ENCODE data around the gene ADIPOQ. TPM values are rescaled to one million over a fixed set of nuclear protein-coding genes. Genes with fewer than 3 reads are reported as not detected.
A peak's percentile ranks its signal among the peaks of the same experiment; 100 is the strongest.
"Not testable (repeated sequence)": the region's sequence is repeated elsewhere in the genome, so short reads cannot be mapped to it uniquely, and the experiment has no call there.

The ADIPOQ gene
- total RNA-seq (not detected), polyA plus RNA-seq (0.34 TPM)
- long read RNA-seq, donor 1, result 0 reads
- long read RNA-seq, donor 2, result 0 reads
- long read RNA-seq, donor 3, result 0 reads
- long read RNA-seq, donor 4, result 0 reads
- long read RNA-seq, donor 5, result 0 reads
- long read RNA-seq, donor 6, result 0 reads
- long read RNA-seq, donor 7, result 0 reads
- long read RNA-seq, donor 8, result 0 reads
- long read RNA-seq, donor 9, result 0 reads
- long read RNA-seq, donor 10, result 0 reads

DNA sequence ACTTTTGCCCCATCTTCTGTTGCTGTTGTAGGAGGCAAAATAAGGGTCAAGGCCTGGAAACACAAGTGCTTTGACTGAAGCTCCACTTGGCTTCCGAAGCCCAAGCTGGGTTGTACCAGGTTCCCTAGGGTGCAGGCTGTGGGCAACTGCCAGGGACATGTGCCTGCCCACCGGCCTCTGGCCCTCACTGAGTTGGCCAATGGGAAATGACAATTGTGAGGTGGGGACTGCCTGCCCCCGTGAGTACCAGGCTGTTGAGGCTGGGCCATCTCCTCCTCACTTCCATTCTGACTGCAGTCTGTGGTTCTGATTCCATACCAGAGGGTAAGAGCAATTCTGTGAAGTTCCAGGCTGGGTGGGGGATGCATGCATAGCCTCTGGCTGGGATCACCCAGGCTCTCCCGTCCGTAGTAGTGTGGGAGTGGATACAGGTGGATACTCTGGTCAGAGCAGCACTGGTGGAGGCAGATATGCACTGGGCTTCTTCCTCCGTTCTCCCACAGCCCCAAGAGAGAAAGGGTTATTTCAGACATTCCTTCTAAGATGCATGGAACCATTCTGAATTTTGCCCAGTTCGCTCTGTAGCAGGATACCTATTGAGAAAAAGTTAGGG is at the start of gene ADIPOQ:
Gene ADIPOQ, plus strand, starts transcription at position 285 of the 613 bp plus-strand sequence. CDS start 10,349 bp downstream, outside the sequence.
- no peak for DNase-seq (ENCODE audit: low read depth in 6 of 9, low spot score in 9 of 9)
- WGBS, result 96% methylated on average over 7 of the region's 7 CpGs
- Histone ChIP-seq H3K4me1 (ENCODE audit: control insufficient read depth in 2 of 2, insufficient read depth in 2 of 2, low read length in 2 of 2) (no peaks in the 10 kb centered on the region), H3K4me3 (ENCODE audit: low read length in 2 of 2) (no peak within 1 kb of the TSS), H3K9me3 (ENCODE audit: control insufficient read depth in 2 of 2, insufficient read depth in 1 of 2, low read length in 1 of 2) (no peaks in the 10 kb centered on the region), H3K36me3 (ENCODE audit: control insufficient read depth in 2 of 2, insufficient read depth in 2 of 2, low read length in 1 of 2) (no peaks in the 10 kb centered on the region), H3K27me3 (ENCODE audit: control insufficient read depth in 2 of 2, insufficient read depth in 1 of 2, low read length in 1 of 2) (no peaks in the 10 kb centered on the region), H3K27ac (ENCODE audit: low read depth in 1 of 2, low read length in 1 of 2) (no peak within 1 kb of the TSS)

DNA sequence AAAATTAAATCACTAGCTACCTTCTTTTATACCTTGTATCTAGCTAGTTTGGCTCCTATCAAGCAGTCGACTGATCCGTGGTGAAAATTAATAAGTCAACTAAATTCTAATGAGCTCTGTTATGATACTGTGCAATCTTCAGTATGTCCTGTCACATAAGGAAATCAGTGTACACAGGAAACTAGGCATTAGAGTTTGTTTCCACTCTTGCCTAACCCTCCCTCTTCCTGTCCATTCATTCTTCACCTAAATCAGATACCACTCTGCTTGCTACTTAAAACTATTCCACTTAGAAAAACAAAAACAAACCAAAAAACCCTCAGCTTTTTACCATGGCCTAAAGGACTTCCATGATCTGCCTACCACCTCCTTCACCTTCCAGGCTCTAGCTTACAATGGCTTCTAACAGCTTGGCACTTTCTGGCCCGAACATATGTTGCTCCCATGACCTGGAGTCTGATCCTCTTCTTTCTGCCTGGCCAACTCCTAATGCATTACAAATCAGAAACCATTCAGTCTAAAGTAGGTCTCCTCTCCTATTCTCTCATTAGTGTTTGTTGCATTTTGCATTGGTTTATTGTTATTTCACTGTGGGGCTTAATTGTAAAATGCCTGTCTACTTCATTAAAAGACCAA is 44.2 kb upstream of the ADIPOQ start:
- 99% methylated on average over 3 of the region's 3 CpGs for WGBS
- no peaks in the 10 kb centered on the region for H3K27me3 ChIP-seq (ENCODE audit: control insufficient read depth in 2 of 2, insufficient read depth in 1 of 2, low read length in 1 of 2)
- DNase-seq (ENCODE audit: low read depth in 6 of 9, low spot score in 9 of 9), result no peak
- no peak overlapping the region for H3K27ac ChIP-seq (ENCODE audit: low read depth in 1 of 2, low read length in 1 of 2)
- H3K4me1 ChIP-seq (ENCODE audit: control insufficient read depth in 2 of 2, insufficient read depth in 2 of 2, low read length in 2 of 2), result no peaks in the 10 kb centered on the region
- peaks cover 12 to 62% of the 10 kb centered on the region in 2 donors for H3K36me3 ChIP-seq (ENCODE audit: control insufficient read depth in 2 of 2, insufficient read depth in 2 of 2, low read length in 1 of 2)
- H3K4me3 ChIP-seq (ENCODE audit: low read length in 2 of 2), result no peak overlapping the region
- H3K9me3 ChIP-seq (ENCODE audit: control insufficient read depth in 2 of 2, insufficient read depth in 1 of 2, low read length in 1 of 2), result no peaks in the 10 kb centered on the region

DNA sequence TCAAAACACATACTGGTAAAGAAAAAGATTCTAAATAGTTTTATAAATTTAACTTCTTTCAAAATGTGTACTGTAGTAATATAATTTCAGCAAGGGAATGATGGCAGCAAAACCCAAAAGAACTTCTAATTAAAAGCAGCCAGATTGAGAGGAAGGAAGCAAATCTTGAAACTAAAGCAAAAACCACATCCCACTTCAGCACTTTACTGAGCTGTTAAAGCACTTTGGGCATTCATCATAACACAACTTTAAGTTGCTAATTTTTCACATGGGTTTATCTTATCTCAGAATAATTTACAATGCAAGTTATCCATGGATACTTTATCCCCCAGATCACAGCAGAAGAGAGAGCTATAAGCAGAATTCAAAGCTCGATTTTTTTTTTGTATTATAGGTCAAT is 42.2 kb upstream of the ADIPOQ start:
- Histone ChIP-seq H3K4me3 (ENCODE audit: low read length in 2 of 2) (no peak overlapping the region), H3K27ac (ENCODE audit: low read depth in 1 of 2, low read length in 1 of 2) (no peak overlapping the region), H3K36me3 (ENCODE audit: control insufficient read depth in 2 of 2, insufficient read depth in 2 of 2, low read length in 1 of 2) (peaks cover 12 to 49% of the 10 kb centered on the region in 2 donors), H3K4me1 (ENCODE audit: control insufficient read depth in 2 of 2, insufficient read depth in 2 of 2, low read length in 2 of 2) (peaks cover 2 to 8% of the 10 kb centered on the region in 2 donors), H3K27me3 (ENCODE audit: control insufficient read depth in 2 of 2, insufficient read depth in 1 of 2, low read length in 1 of 2) (no peaks in the 10 kb centered on the region), H3K9me3 (ENCODE audit: control insufficient read depth in 2 of 2, insufficient read depth in 1 of 2, low read length in 1 of 2) (no peaks in the 10 kb centered on the region)
- no peak for DNase-seq (ENCODE audit: low read depth in 6 of 9, low spot score in 9 of 9)
- 96% methylated on average over 1 of the region's 1 CpG for WGBS

DNA sequence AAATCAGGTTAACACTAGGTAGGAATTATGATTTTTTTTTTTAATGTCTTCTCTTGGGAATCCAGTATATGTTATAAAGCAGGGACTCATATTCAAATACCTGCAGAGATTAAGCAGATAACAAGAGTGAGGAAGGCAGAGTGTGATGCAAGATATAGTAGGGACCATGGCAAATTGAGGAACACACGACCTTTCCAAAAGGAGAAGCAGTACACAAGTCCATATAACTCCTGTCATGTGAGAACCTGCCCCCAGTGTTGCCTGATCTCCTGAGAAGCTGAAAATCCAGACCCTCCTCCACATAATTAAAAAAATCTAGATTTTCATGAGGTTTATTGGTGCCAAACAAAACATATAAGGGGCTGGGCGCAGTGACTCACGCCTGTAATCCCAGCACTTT is 39.8 kb upstream of the ADIPOQ start:
- peaks cover 0 to 1% of the 10 kb centered on the region in 2 donors for H3K9me3 ChIP-seq (ENCODE audit: control insufficient read depth in 2 of 2, insufficient read depth in 1 of 2, low read length in 1 of 2)
- no peaks in the 10 kb centered on the region for H3K27me3 ChIP-seq (ENCODE audit: control insufficient read depth in 2 of 2, insufficient read depth in 1 of 2, low read length in 1 of 2)
- DNase-seq (ENCODE audit: low read depth in 6 of 9, low spot score in 9 of 9), result no peak
- no peak overlapping the region for H3K4me3 ChIP-seq (ENCODE audit: low read length in 2 of 2)
- 96% methylated on average over 3 of the region's 3 CpGs for WGBS
- H3K27ac ChIP-seq (ENCODE audit: low read depth in 1 of 2, low read length in 1 of 2), result no peak overlapping the region
- H3K4me1 ChIP-seq (ENCODE audit: control insufficient read depth in 2 of 2, insufficient read depth in 2 of 2, low read length in 2 of 2), result peaks cover 7 to 21% of the 10 kb centered on the region in 2 donors
- H3K36me3 ChIP-seq (ENCODE audit: control insufficient read depth in 2 of 2, insufficient read depth in 2 of 2, low read length in 1 of 2), result peaks cover 5 to 37% of the 10 kb centered on the region in 2 donors

DNA sequence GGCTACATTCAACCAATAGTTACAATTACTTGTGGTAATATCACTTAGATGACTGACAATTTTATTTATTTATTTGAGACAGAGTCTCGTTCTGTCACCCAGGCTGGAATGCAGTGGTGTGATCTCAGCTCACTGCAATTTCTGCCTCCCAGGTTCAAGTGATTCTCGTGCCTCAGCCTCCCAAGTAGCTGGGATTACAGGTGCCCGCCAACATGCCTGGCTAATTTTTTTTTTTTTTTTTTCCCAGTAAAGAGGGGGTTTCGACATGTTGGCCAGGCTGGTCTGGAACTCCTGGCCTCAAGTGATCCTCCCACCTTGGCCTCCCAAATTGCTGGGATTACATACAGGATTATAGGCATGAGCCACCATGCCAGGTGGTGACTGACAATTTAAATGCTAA is 39.1 kb upstream of the ADIPOQ start:
- not testable (repeated sequence) for H3K9me3 ChIP-seq (ENCODE audit: control insufficient read depth in 2 of 2, insufficient read depth in 1 of 2, low read length in 1 of 2); H3K27ac ChIP-seq (ENCODE audit: low read depth in 1 of 2, low read length in 1 of 2); H3K27me3 ChIP-seq (ENCODE audit: control insufficient read depth in 2 of 2, insufficient read depth in 1 of 2, low read length in 1 of 2); H3K4me3 ChIP-seq (ENCODE audit: low read length in 2 of 2); DNase-seq (ENCODE audit: low read depth in 6 of 9, low spot score in 9 of 9)
- H3K36me3 ChIP-seq (ENCODE audit: control insufficient read depth in 2 of 2, insufficient read depth in 2 of 2, low read length in 1 of 2), result peaks cover 5 to 30% of the 10 kb centered on the region in 2 donors
- peaks cover 7 to 21% of the 10 kb centered on the region in 2 donors for H3K4me1 ChIP-seq (ENCODE audit: control insufficient read depth in 2 of 2, insufficient read depth in 2 of 2, low read length in 2 of 2)
- WGBS, result 98% methylated on average over 4 of the region's 4 CpGs

DNA sequence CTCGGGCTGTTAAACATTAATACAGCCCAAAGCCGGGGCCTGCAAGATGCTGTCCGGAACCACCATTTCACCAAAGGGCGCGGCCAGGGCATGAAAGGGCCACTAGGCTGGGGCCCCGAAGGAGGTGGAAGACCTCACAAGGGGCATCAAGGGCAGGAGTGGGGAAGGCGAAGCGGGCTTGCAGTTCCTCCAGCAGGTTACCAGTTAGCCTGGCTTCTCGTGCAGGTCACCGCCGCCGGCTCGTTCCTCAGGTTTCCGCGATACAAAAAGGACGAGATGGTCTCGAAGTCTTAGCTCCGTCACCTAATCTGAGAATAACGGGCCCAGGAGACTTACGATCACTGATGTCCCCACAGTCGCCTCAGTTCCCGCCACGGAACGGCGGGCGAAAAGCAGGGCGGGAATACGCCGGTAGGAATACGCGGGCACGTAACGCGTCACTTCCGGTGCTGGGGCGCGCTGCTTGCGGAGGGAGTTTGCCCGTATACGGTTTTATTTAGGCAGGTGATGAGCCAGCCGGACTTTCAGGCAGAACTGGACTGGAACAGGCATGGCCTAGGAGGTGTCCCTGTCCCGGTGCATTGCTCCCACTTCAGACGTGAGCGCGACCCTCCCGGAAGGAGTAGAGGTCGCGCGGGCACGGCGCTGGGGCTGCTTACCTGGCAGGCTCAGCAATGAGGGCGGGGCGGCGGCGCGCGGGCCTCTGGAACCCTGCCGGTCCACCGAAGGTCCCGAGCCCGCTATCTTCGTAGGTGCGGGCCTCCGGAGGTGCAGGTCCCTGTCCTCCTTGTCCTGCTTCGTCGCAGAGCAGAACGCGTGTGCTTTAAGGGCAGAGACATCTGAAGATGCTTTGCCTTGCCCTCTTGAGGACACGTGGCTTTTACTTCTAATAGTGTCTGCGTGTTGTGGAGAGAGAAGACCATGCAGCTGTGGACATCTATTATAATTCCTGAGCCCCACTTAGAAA is 36.1 kb upstream of the ADIPOQ start, which contains the start of gene RFC4:
Gene RFC4, minus strand, starts transcription at position 394 of the 967 bp plus-strand sequence. CDS start 1,769 bp downstream, outside the sequence.
- Histone ChIP-seq H3K27me3 (ENCODE audit: control insufficient read depth in 2 of 2, insufficient read depth in 1 of 2, low read length in 1 of 2) (no peaks in the 10 kb centered on the region), H3K4me1 (ENCODE audit: control insufficient read depth in 2 of 2, insufficient read depth in 2 of 2, low read length in 2 of 2) (peaks cover 7 to 21% of the 10 kb centered on the region in 2 donors), H3K9me3 (ENCODE audit: control insufficient read depth in 2 of 2, insufficient read depth in 1 of 2, low read length in 1 of 2) (peaks cover 0 to 1% of the 10 kb centered on the region in 2 donors), H3K36me3 (ENCODE audit: control insufficient read depth in 2 of 2, insufficient read depth in 2 of 2, low read length in 1 of 2) (peaks cover 3 to 12% of the 10 kb centered on the region in 2 donors), H3K4me3 (ENCODE audit: low read length in 2 of 2) (peak within 1 kb of the TSS; percentile 89 to 92), H3K27ac (ENCODE audit: low read depth in 1 of 2, low read length in 1 of 2) (peak within 1 kb of the TSS; percentile 87 to 90)
- WGBS, result under 1% methylated on average over 70 of the region's 70 CpGs
- DNase-seq (ENCODE audit: low read depth in 6 of 9, low spot score in 9 of 9), result peak; percentile 72 to 91 (median 79)

DNA sequence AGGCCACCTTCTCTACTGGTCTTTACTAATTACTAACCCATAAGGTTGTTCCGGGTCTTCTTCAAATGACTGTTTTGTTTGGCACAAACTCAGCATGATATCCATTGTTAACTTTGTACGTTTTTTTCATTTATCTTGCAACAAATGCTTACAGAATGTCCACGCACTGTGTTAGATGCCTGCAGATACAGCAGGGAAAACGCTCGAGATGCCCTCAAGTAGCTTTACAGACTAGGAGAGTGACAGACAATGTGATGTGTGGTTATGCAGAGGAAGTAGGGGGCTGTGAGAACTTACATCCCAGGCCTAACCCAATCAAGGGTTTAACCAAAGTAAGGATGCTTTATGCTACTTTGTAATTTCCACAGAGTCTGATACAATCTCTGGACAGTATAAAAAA is 35.3 kb upstream of the ADIPOQ start:
- Histone ChIP-seq H3K36me3 (ENCODE audit: control insufficient read depth in 2 of 2, insufficient read depth in 2 of 2, low read length in 1 of 2) (peaks cover 3 to 12% of the 10 kb centered on the region in 2 donors), H3K9me3 (ENCODE audit: control insufficient read depth in 2 of 2, insufficient read depth in 1 of 2, low read length in 1 of 2) (peaks cover 0 to 1% of the 10 kb centered on the region in 2 donors), H3K4me3 (ENCODE audit: low read length in 2 of 2) (peak overlapping the region in 1 of 2 donors; percentile 92), H3K27ac (ENCODE audit: low read depth in 1 of 2, low read length in 1 of 2) (peak overlapping the region in 1 of 2 donors; percentile 87), H3K27me3 (ENCODE audit: control insufficient read depth in 2 of 2, insufficient read depth in 1 of 2, low read length in 1 of 2) (no peaks in the 10 kb centered on the region), H3K4me1 (ENCODE audit: control insufficient read depth in 2 of 2, insufficient read depth in 2 of 2, low read length in 2 of 2) (peaks cover 7 to 21% of the 10 kb centered on the region in 2 donors)
- 32% methylated on average over 5 of the region's 5 CpGs for WGBS
- peak in 1 of 9 donors; percentile 52 for DNase-seq (ENCODE audit: low read depth in 6 of 9, low spot score in 9 of 9)

DNA sequence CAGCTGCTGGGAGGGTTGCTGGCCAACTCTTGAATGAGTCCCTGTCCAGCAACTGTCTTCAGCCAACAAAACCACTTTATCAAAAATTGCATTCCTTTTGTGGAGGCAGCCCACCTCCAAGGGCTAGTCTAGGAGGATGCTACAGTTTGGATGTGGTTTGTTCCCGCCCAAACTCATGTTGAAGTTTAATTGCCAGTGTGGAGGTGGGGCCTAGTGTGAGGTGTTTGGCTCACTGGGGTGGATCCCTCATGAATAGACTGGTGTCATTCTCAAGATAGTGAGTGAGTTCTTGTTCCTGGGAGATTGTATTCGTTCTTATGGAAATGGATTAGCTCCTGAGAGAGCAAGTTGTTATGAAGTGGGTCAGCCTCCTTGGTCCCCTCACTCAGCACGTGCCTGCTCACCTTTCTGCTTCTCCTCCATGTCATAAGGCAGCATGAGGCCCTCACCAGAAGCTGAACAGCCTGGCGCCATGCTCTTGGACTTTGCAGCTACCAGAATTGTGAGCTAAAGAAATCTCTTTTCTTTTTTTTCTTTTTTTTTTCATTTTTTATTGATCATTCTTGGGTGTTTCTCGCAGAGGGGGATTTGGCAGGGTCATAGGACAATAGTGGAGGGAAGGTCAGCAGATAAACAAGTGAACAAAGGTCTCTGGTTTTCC is 32.0 kb upstream of the ADIPOQ start:
- peaks cover 0 to 1% of the 10 kb centered on the region in 2 donors for H3K9me3 ChIP-seq (ENCODE audit: control insufficient read depth in 2 of 2, insufficient read depth in 1 of 2, low read length in 1 of 2)
- no peaks in the 10 kb centered on the region for H3K36me3 ChIP-seq (ENCODE audit: control insufficient read depth in 2 of 2, insufficient read depth in 2 of 2, low read length in 1 of 2)
- H3K27ac ChIP-seq (ENCODE audit: low read depth in 1 of 2, low read length in 1 of 2), result no peak overlapping the region
- H3K4me3 ChIP-seq (ENCODE audit: low read length in 2 of 2), result no peak overlapping the region
- peaks cover 4 to 11% of the 10 kb centered on the region in 2 donors for H3K4me1 ChIP-seq (ENCODE audit: control insufficient read depth in 2 of 2, insufficient read depth in 2 of 2, low read length in 2 of 2)
- WGBS, result 95% methylated on average over 5 of the region's 5 CpGs
- DNase-seq (ENCODE audit: low read depth in 6 of 9, low spot score in 9 of 9), result no peak
- H3K27me3 ChIP-seq (ENCODE audit: control insufficient read depth in 2 of 2, insufficient read depth in 1 of 2, low read length in 1 of 2), result no peaks in the 10 kb centered on the region
